ENCODE data around the gene CEACAM7.
"Not testable (repeated sequence)": the region's sequence is repeated elsewhere in the genome, so short reads cannot be mapped to it uniquely, and the experiment has no call there.

Gene CEACAM7

DNA sequence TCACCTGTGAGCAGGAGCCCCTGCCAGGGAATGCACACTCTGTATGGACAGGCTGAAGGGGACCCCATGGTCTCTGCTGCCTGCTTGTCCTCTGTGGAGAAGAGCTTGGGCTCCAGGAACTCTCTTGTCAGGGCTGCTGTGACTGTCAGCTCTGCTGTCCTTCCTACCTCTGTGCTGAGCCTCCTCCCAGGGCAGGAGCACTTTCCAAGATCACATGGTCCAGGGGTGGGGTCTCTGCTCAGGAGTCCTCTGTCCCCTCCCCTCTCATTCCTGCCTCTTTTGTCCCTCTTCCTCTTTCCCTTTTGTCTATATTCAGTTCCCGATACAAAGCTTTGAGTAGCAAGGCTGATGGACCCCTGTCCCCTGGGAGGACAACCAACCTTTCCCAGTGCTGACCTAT is at the start of gene CEACAM7:
CEACAM7 (minus strand) TSS at position 173 of the 400 bp plus-strand sequence; CDS start at position 68, 105 bp downstream.
- FAIRE-seq (no peak), DNase-seq (ENCODE audit: insufficient read length, low spot score) (no peak)

DNA sequence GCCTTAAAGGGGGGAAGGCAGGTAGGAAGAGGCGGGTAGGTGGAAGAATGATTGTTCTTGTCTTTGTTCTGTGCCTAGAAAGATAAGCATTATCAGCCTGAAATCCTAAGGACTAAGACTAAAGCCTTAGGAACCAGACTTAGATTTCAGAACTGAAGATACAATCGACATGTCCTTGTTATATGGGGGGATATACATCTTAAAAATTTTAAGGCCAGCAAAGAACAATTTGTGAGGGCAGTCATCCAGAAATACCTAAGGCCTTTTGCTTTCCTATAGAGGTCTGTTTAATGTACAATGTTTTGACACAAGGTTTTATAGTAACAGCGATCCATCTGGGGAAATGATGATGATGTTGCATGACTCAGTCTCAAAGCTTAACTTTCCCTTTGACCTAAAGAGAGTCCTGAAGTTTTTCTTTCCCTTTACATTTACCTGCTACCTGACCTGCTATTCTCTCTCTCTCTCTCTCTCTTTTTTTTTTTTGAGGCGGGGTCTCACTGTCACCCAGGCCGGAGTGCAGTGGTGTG is 47.1 kb upstream of the CEACAM7 start:
- TF ChIP-seq POLR2A (IDR thresholded peaks at IDR 0.05; ENCODE audit: low read depth, low read length): no peak
- FAIRE-seq: no peak
- no peak for DNase-seq (ENCODE audit: insufficient read length, low spot score)

More for the DNA sequence above, at the start of gene CEACAM7:
- TF ChIP-seq POLR2A (IDR thresholded peaks at IDR 0.05; ENCODE audit: low read depth, low read length): no peak

GRCh38 chr19:41734585-41734984 is 46.5 kb upstream of the CEACAM7 start:
- no peak for DNase-seq (ENCODE audit: insufficient read length, low spot score)
- FAIRE-seq: no peak
- TF ChIP-seq POLR2A (IDR thresholded peaks at IDR 0.05; ENCODE audit: low read depth, low read length): no peak

GRCh38 chr19:41734156-41734555 is 46.1 kb upstream of the CEACAM7 start:
- FAIRE-seq: no peak
- TF ChIP-seq POLR2A (IDR thresholded peaks at IDR 0.05; ENCODE audit: low read depth, low read length): no peak
- DNase-seq (ENCODE audit: insufficient read length, low spot score): no peak

DNA sequence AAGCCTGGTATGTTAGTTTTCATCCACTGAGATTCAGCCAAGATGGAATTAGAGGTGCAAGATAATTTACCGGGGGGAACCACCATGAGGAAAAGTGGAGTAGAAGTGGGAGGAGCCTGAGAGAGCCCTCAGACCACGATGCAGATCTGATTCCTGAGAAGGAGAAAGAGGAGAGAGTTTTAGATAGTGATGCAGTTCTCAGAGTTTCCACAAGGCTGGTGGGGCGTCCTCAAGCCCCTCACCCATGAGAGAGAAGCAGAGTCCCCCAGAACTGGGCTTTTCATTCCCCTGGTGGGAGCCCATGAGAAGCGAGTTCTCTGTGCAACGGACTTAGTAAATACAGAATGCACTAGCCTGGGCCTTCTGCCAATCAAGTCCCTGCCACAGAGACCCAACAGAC is 38.4 kb upstream of the CEACAM7 start:
- no peak for TF ChIP-seq POLR2A (IDR thresholded peaks at IDR 0.05; ENCODE audit: low read depth, low read length)
- DNase-seq (ENCODE audit: insufficient read length, low spot score) (no peak), FAIRE-seq (no peak)

DNA sequence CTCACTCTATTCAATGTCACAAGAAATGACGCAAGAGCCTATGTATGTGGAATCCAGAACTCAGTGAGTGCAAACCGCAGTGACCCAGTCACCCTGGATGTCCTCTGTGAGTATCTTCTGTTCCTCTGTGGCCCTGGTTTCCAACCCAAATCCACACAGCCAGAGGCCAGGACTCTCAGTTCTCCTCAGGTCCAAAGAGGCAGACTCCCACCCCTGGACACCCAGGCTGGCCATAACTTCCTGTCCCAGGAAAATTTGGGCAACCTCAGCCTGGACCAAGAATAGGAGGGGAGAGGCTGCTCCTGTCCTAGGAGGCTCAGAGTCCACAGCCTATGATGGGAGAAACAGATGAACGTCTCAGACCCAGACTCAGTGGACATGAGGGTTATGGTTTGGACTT is 32.0 kb upstream of the CEACAM7 start:
- no peak for FAIRE-seq
- no peak for TF ChIP-seq POLR2A (IDR thresholded peaks at IDR 0.05; ENCODE audit: low read depth, low read length)

GRCh38 chr19:41718761-41719160 is 30.7 kb upstream of the CEACAM7 start:
- DNase-seq (ENCODE audit: insufficient read length, low spot score) (no peak), FAIRE-seq (no peak)
- TF ChIP-seq POLR2A (IDR thresholded peaks at IDR 0.05; ENCODE audit: low read depth, low read length): no peak

More for the DNA sequence above, 32.0 kb upstream of the CEACAM7 start:
- DNase-seq (ENCODE audit: insufficient read length, low spot score): no peak

GRCh38 chr19:41714598-41714997 is 26.5 kb upstream of the CEACAM7 start:
- no peak for TF ChIP-seq POLR2A (IDR thresholded peaks at IDR 0.05; ENCODE audit: low read depth, low read length)
- DNase-seq (ENCODE audit: insufficient read length, low spot score) (no peak), FAIRE-seq (no peak)

- no peak for DNase-seq (ENCODE audit: insufficient read length, low spot score)
- FAIRE-seq: no peak
- no peak for TF ChIP-seq POLR2A (IDR thresholded peaks at IDR 0.05; ENCODE audit: low read depth, low read length)
Observed at GRCh38 chr19:41711376-41712261, 23.5 kb upstream of the CEACAM7 start.

DNA sequence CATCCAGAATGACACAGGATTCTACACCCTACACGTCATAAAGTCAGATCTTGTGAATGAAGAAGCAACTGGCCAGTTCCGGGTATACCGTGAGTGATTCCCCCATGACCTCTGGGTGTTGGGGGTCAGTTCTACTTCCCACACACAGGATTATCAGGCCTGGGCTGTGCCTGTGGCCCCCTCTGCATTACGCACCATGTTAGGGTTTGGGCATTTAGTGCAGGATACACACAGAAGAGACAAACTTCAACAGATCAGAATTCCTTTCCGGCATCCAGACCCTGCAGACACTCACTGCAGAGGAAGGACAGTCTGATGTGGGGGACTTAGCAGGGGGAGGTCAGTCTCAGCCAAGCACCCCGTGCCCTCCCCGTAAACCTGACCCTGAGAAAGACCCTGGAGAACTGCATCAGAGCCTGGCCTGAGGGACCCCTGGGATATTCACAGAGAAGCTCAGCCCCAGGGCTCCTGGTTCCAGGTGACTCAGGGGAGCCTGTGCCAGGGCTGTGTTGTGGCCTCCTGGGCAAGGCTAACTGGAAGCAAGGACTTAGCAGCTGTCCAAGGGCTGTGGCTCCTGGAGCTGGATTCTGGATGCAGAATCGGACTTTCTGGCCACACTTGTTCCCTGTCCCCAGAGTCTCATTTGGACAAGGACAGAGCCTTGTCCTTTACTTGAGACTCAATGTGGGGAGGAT is 22.0 kb upstream of the CEACAM7 start:
- TF ChIP-seq POLR2A (IDR thresholded peaks at IDR 0.05; ENCODE audit: low read depth, low read length): no peak
- DNase-seq (ENCODE audit: insufficient read length, low spot score) (no peak), FAIRE-seq (no peak)

DNA sequence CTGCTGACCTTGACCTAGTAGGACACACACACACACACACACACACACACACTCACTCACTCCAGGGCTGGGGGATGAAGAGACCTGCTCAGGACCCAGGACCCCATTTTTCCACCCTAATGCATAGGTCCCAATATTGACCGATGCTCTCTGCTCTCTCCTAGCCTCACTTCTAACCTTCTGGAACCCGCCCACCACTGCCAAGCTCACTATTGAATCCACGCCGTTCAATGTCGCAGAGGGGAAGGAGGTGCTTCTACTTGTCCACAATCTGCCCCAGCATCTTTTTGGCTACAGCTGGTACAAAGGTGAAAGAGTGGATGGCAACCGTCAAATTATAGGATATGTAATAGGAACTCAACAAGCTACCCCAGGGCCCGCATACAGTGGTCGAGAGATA is 21.4 kb upstream of the CEACAM7 start:
- not testable (repeated sequence) for FAIRE-seq; DNase-seq (ENCODE audit: insufficient read length, low spot score)

DNA sequence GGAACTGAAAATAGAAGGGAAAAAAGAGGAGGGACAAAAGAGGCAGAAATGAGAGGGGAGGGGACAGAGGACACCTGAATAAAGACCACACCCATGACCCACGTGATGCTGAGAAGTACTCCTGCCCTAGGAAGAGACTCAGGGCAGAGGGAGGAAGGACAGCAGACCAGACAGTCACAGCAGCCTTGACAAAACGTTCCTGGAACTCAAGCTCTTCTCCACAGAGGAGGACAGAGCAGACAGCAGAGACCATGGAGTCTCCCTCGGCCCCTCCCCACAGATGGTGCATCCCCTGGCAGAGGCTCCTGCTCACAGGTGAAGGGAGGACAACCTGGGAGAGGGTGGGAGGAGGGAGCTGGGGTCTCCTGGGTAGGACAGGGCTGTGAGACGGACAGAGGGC is 20.4 kb upstream of the CEACAM7 start, which contains the start of gene CEACAM5:
CEACAM5 (plus strand) TSS at position 146 of the 400 bp plus-strand sequence; CDS start at position 252, 106 bp downstream.
- no peak for TF ChIP-seq POLR2A (IDR thresholded peaks at IDR 0.05; ENCODE audit: low read depth, low read length)
- FAIRE-seq (no peak), DNase-seq (ENCODE audit: insufficient read length, low spot score) (no peak)

DNA sequence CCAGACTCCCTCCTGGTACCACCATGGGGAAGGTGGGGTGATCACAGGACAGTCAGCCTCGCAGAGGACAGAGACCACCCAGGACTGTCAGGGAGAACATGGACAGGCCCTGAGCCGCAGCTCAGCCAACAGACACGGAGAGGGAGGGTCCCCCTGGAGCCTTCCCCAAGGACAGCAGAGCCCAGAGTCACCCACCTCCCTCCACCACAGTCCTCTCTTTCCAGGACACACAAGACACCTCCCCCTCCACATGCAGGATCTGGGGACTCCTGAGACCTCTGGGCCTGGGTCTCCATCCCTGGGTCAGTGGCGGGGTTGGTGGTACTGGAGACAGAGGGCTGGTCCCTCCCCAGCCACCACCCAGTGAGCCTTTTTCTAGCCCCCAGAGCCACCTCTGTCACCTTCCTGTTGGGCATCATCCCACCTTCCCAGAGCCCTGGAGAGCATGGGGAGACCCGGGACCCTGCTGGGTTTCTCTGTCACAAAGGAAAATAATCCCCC is 19.9 kb upstream of the CEACAM7 start:
- FAIRE-seq (no peak), DNase-seq (ENCODE audit: insufficient read length, low spot score) (no peak)
- TF ChIP-seq POLR2A (IDR thresholded peaks at IDR 0.05; ENCODE audit: low read depth, low read length): no peak

- FAIRE-seq: no peak
- no peak for TF ChIP-seq POLR2A (IDR thresholded peaks at IDR 0.05; ENCODE audit: low read depth, low read length)
- no peak for DNase-seq (ENCODE audit: insufficient read length, low spot score)
Observed at GRCh38 chr19:41707502-41707812, 19.4 kb upstream of the CEACAM7 start.

Measured in H54 (cell line).